Measurements from ENCODE around the gene BCAS3. TPM values are rescaled to one million over a fixed set of nuclear protein-coding genes. Genes with fewer than 3 reads are reported as not detected.

Gene BCAS3
- total RNA-seq, 1 experiment from 2014 or later: 26.3 TPM

GRCh38 chr17:61412860-61413660, 735.4 kb downstream of the BCAS3 start:
- Histone ChIP-seq H3K9me2 (ENCODE audit: insufficient read depth) (no peaks in the 10 kb centered on the region), H2AFZ (ENCODE audit: low read depth, low read length, poor library complexity, severe bottlenecking) (peak overlapping the region; percentile 63), H3K27me3 (ENCODE audit: insufficient read depth, low read length) (no peaks in the 10 kb centered on the region), H3K79me2 (ENCODE audit: insufficient read depth, low read length) (no peaks in the 10 kb centered on the region), H3K27ac (ENCODE audit: low read depth, low read length) (peak overlapping the region; percentile 97), H3K36me3 (ENCODE audit: control insufficient read depth in 1 of 2, insufficient read depth in 2 of 2, low read length in 2 of 2) (no peaks in the 10 kb centered on the region), H4K20me1 (ENCODE audit: insufficient read depth) (no peaks in the 10 kb centered on the region), H3K9me3 (ENCODE audit: control insufficient read depth in 1 of 2, insufficient read depth in 1 of 2, low read depth in 1 of 2, low read length in 2 of 2) (no peaks in the 10 kb centered on the region), H3K9ac (ENCODE audit: low read length) (peak overlapping the region; percentile 75), H3K4me1 (ENCODE audit: control insufficient read depth in 1 of 2, insufficient read depth in 2 of 2, low read length in 2 of 2) (peaks cover 59 to 71% of the 10 kb centered on the region in 2 experiments), H3K4me2 (ENCODE audit: low read length) (peak overlapping the region; percentile 93), H3K4me3 (replicated peaks in 1 of 2; ENCODE audit: low read depth in 1 of 2, low read length in 2 of 2) (peak overlapping the region; percentile 54 to 64)
- POLR2A ChIA-PET: no interaction called here
- intact Hi-C loops (cut with micrococcal nuclease): loop anchor here (1.0 to 5.0 kb wide), 9 partner anchors 138 to 696 kb away; partner anchors contain the start of gene MED13
- RAD21 ChIA-PET (ENCODE audit: low non-redundant PET in 1 of 2, low total read pairs in 2 of 2, uncharacterized antibody in 2 of 2, unreplicated experiment in 2 of 2): interaction anchor here (0.6 to 2.1 kb wide), 9 partner anchors 11 to 696 kb away, joined by 3 to 11 read pairs (median 3); no protein-coding TSS in a partner anchor
- TF ChIP-seq, protein P1, sequence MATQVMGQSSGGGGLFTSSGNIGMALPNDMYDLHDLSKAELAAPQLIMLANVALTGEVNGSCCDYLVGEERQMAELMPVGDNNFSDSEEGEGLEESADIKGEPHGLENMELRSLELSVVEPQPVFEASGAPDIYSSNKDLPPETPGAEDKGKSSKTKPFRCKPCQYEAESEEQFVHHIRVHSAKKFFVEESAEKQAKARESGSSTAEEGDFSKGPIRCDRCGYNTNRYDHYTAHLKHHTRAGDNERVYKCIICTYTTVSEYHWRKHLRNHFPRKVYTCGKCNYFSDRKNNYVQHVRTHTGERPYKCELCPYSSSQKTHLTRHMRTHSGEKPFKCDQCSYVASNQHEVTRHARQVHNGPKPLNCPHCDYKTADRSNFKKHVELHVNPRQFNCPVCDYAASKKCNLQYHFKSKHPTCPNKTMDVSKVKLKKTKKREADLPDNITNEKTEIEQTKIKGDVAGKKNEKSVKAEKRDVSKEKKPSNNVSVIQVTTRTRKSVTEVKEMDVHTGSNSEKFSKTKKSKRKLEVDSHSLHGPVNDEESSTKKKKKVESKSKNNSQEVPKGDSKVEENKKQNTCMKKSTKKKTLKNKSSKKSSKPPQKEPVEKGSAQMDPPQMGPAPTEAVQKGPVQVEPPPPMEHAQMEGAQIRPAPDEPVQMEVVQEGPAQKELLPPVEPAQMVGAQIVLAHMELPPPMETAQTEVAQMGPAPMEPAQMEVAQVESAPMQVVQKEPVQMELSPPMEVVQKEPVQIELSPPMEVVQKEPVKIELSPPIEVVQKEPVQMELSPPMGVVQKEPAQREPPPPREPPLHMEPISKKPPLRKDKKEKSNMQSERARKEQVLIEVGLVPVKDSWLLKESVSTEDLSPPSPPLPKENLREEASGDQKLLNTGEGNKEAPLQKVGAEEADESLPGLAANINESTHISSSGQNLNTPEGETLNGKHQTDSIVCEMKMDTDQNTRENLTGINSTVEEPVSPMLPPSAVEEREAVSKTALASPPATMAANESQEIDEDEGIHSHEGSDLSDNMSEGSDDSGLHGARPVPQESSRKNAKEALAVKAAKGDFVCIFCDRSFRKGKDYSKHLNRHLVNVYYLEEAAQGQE (IDR thresholded peaks at IDR 0.05; ENCODE audit: low read depth): no peak
- TF ChIP-seq, protein P2, sequence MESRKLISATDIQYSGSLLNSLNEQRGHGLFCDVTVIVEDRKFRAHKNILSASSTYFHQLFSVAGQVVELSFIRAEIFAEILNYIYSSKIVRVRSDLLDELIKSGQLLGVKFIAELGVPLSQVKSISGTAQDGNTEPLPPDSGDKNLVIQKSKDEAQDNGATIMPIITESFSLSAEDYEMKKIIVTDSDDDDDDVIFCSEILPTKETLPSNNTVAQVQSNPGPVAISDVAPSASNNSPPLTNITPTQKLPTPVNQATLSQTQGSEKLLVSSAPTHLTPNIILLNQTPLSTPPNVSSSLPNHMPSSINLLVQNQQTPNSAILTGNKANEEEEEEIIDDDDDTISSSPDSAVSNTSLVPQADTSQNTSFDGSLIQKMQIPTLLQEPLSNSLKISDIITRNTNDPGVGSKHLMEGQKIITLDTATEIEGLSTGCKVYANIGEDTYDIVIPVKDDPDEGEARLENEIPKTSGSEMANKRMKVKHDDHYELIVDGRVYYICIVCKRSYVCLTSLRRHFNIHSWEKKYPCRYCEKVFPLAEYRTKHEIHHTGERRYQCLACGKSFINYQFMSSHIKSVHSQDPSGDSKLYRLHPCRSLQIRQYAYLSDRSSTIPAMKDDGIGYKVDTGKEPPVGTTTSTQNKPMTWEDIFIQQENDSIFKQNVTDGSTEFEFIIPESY (IDR thresholded peaks at IDR 0.05; ENCODE audit: extremely low read depth, insufficient replicate concordance, low read length): no peak
- no peak for TF ChIP-seq YY1 (IDR thresholded peaks at IDR 0.05; ENCODE audit: extremely low read depth, insufficient replicate concordance, low read depth, low read length)
- TF ChIP-seq TCF7L2 (IDR thresholded peaks at IDR 0.05; ENCODE audit: borderline replicate concordance, extremely low read depth, insufficient read depth, insufficient read length): no peak
- TF ChIP-seq ZNF274 (IDR thresholded peaks at IDR 0.05; ENCODE audit: low read depth, low read length): no peak
- TF ChIP-seq CBX3 (IDR thresholded peaks at IDR 0.05; ENCODE audit: low read depth): no peak
- TF ChIP-seq JUND (IDR thresholded peaks at IDR 0.05): no peak
- no peak for TF ChIP-seq EZH2phosphoT487 (IDR thresholded peaks at IDR 0.05; ENCODE audit: borderline replicate concordance)
- TF ChIP-seq EZH2 (IDR thresholded peaks at IDR 0.05): no peak
- TF ChIP-seq SRF (IDR thresholded peaks at IDR 0.05; ENCODE audit: low read depth): no peak
- no peak; the same call in 1 of the 2 replicates for TF ChIP-seq ZFX (IDR thresholded peaks at IDR 0.05)
- no peak for TF ChIP-seq ELF1 (IDR thresholded peaks at IDR 0.05; ENCODE audit: borderline replicate concordance, low read depth)
- TF ChIP-seq EGR1 (IDR thresholded peaks at IDR 0.05; ENCODE audit: low read depth): no peak
- TF ChIP-seq, protein P3, sequence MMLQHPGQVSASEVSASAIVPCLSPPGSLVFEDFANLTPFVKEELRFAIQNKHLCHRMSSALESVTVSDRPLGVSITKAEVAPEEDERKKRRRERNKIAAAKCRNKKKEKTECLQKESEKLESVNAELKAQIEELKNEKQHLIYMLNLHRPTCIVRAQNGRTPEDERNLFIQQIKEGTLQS (IDR thresholded peaks at IDR 0.05): no peak
- no peak for TF ChIP-seq SP1 (IDR thresholded peaks at IDR 0.05; ENCODE audit: low read depth)
- TF ChIP-seq FOSL1 (IDR thresholded peaks at IDR 0.05; ENCODE audit: low read depth): no peak
- TF ChIP-seq MAX (IDR thresholded peaks at IDR 0.05): no peak
- no peak for TF ChIP-seq RAD21 (IDR thresholded peaks at IDR 0.05; ENCODE audit: low read depth)
- TF ChIP-seq POLR2A (IDR thresholded peaks at IDR 0.05; ENCODE audit: borderline replicate concordance, extremely low read depth, insufficient read depth, insufficient read length): no peak
- ATAC-seq (no peak), DNase-seq (ENCODE audit: low read depth, low spot score) (no peak)
- BruUV-seq (replicated peaks): TSS peak; percentile 53
- CTCF ChIA-PET: interaction anchor here (0.5 to 5.0 kb wide), 18 partner anchors 11 to 761 kb away, joined by 3 to 60 read pairs (median 7); no protein-coding TSS in a partner anchor

Data from HCT116 (cell line).